ENCODE data around the gene PREPL.
A peak's percentile ranks its signal among the peaks of the same experiment; 100 is the strongest.
"Not testable (repeated sequence)": the region's sequence is repeated elsewhere in the genome, so short reads cannot be mapped to it uniquely, and the experiment has no call there.

Gene PREPL

GRCh38 chr2:44361330-44362206 is at the start of gene PREPL, which contains the start of gene CAMKMT:
Gene PREPL, minus strand, starts transcription at chr2:44361494. Its CDS starts 15,152 bp downstream, at chr2:44346342.
Gene CAMKMT, plus strand, starts transcription at chr2:44361947.
- Mint-ChIP-seq H3K27ac (peak within 1 kb of the TSS; percentile 100), H3K36me3 (ENCODE audit: low read depth) (peaks cover 6% of the 10 kb centered on the region), H3K9me3 (no peaks in the 10 kb centered on the region), H3K27me3 (ENCODE audit: low read depth) (no peaks in the 10 kb centered on the region), H3K4me1 (ENCODE audit: low read depth) (peaks cover 35% of the 10 kb centered on the region), H3K4me3 (peak within 1 kb of the TSS; percentile 99)

- Mint-ChIP-seq H3K27me3 (ENCODE audit: low read depth) (no peaks in the 10 kb centered on the region), H3K9me3 (no peaks in the 10 kb centered on the region), H3K27ac (no peak overlapping the region), H3K4me1 (ENCODE audit: low read depth) (peaks cover 2% of the 10 kb centered on the region), H3K36me3 (ENCODE audit: low read depth) (peaks cover 2% of the 10 kb centered on the region), H3K4me3 (no peak overlapping the region)
Observed at GRCh38 chr2:44398243-44398897, 37.1 kb upstream of the PREPL start.

GRCh38 chr2:44397447-44398175 is 36.3 kb upstream of the PREPL start:
- Mint-ChIP-seq H3K9me3 (no peaks in the 10 kb centered on the region), H3K27ac (no peak overlapping the region), H3K4me3 (no peak overlapping the region), H3K36me3 (ENCODE audit: low read depth) (no peaks in the 10 kb centered on the region), H3K27me3 (ENCODE audit: low read depth) (no peaks in the 10 kb centered on the region), H3K4me1 (ENCODE audit: low read depth) (peaks cover 2% of the 10 kb centered on the region)

GRCh38 chr2:44392338-44392943 is 31.1 kb upstream of the PREPL start:
- H3K4me1 Mint-ChIP-seq (ENCODE audit: low read depth) = no peaks in the 10 kb centered on the region

GRCh38 chr2:44389895-44390294 is 28.6 kb upstream of the PREPL start:
- H3K27ac Mint-ChIP-seq = peak overlapping the region; percentile 31

More at GRCh38 chr2:44392338-44392943, 31.1 kb upstream of the PREPL start:
- Mint-ChIP-seq H3K27me3 (ENCODE audit: low read depth) (no peaks in the 10 kb centered on the region), H3K27ac (no peak overlapping the region), H3K36me3 (ENCODE audit: low read depth) (no peaks in the 10 kb centered on the region), H3K4me3 (no peak overlapping the region), H3K9me3 (no peaks in the 10 kb centered on the region)

GRCh38 chr2:44388877-44389276 is 27.6 kb upstream of the PREPL start:
- Mint-ChIP-seq H3K36me3 (ENCODE audit: low read depth) (peaks cover 5% of the 10 kb centered on the region), H3K27ac (no peak overlapping the region), H3K27me3 (ENCODE audit: low read depth) (no peaks in the 10 kb centered on the region), H3K4me1 (ENCODE audit: low read depth) (peaks cover 5% of the 10 kb centered on the region), H3K4me3 (no peak overlapping the region), H3K9me3 (no peaks in the 10 kb centered on the region)

More at GRCh38 chr2:44389895-44390294, 28.6 kb upstream of the PREPL start:
- peaks cover 3% of the 10 kb centered on the region for H3K36me3 Mint-ChIP-seq (ENCODE audit: low read depth)
- H3K27me3 Mint-ChIP-seq (ENCODE audit: low read depth) = no peaks in the 10 kb centered on the region
- no peaks in the 10 kb centered on the region for H3K9me3 Mint-ChIP-seq
- no peak overlapping the region for H3K4me3 Mint-ChIP-seq
- peaks cover 5% of the 10 kb centered on the region for H3K4me1 Mint-ChIP-seq (ENCODE audit: low read depth)

GRCh38 chr2:44385226-44385625 is 23.9 kb upstream of the PREPL start:
- not testable (repeated sequence) for H3K4me3 Mint-ChIP-seq; H3K9me3 Mint-ChIP-seq; H3K27me3 Mint-ChIP-seq (ENCODE audit: low read depth); H3K4me1 Mint-ChIP-seq (ENCODE audit: low read depth); H3K36me3 Mint-ChIP-seq (ENCODE audit: low read depth); H3K27ac Mint-ChIP-seq

- H3K27me3 Mint-ChIP-seq (ENCODE audit: low read depth) = no peaks in the 10 kb centered on the region
- no peak overlapping the region for H3K27ac Mint-ChIP-seq
- H3K9me3 Mint-ChIP-seq = no peaks in the 10 kb centered on the region
- peaks cover under 1% of the 10 kb centered on the region for H3K4me1 Mint-ChIP-seq (ENCODE audit: low read depth)
- H3K4me3 Mint-ChIP-seq = no peak overlapping the region
- peaks cover 4% of the 10 kb centered on the region for H3K36me3 Mint-ChIP-seq (ENCODE audit: low read depth)
Observed at GRCh38 chr2:44377486-44377885, 16.2 kb upstream of the PREPL start.

GRCh38 chr2:44372246-44372645 is 11.0 kb upstream of the PREPL start:
- H3K9me3 Mint-ChIP-seq = no peaks in the 10 kb centered on the region
- no peaks in the 10 kb centered on the region for H3K27me3 Mint-ChIP-seq (ENCODE audit: low read depth)
- H3K4me3 Mint-ChIP-seq = no peak overlapping the region
- H3K4me1 Mint-ChIP-seq (ENCODE audit: low read depth) = peaks cover 8% of the 10 kb centered on the region
- no peak overlapping the region for H3K27ac Mint-ChIP-seq
- peaks cover 2% of the 10 kb centered on the region for H3K36me3 Mint-ChIP-seq (ENCODE audit: low read depth)

GRCh38 chr2:44371445-44371844 is 10.2 kb upstream of the PREPL start:
- no peaks in the 10 kb centered on the region for H3K9me3 Mint-ChIP-seq
- peaks cover 8% of the 10 kb centered on the region for H3K4me1 Mint-ChIP-seq (ENCODE audit: low read depth)
- H3K4me3 Mint-ChIP-seq = no peak overlapping the region
- no peak overlapping the region for H3K27ac Mint-ChIP-seq
- no peaks in the 10 kb centered on the region for H3K27me3 Mint-ChIP-seq (ENCODE audit: low read depth)
- peaks cover 2% of the 10 kb centered on the region for H3K36me3 Mint-ChIP-seq (ENCODE audit: low read depth)

- Mint-ChIP-seq H3K27ac (no peak overlapping the region), H3K36me3 (ENCODE audit: low read depth) (peaks cover 2% of the 10 kb centered on the region), H3K4me3 (no peak overlapping the region), H3K4me1 (ENCODE audit: low read depth) (peaks cover 15% of the 10 kb centered on the region), H3K27me3 (ENCODE audit: low read depth) (no peaks in the 10 kb centered on the region), H3K9me3 (no peaks in the 10 kb centered on the region)
Observed at GRCh38 chr2:44369392-44369791, 8.1 kb upstream of the PREPL start.

GRCh38 chr2:44367591-44367990 is 6.3 kb upstream of the PREPL start:
- Mint-ChIP-seq H3K27me3 (ENCODE audit: low read depth) (no peaks in the 10 kb centered on the region), H3K9me3 (no peaks in the 10 kb centered on the region), H3K27ac (no peak overlapping the region), H3K36me3 (ENCODE audit: low read depth) (peaks cover 2% of the 10 kb centered on the region), H3K4me3 (no peak overlapping the region), H3K4me1 (ENCODE audit: low read depth) (peaks cover 21% of the 10 kb centered on the region)

GRCh38 chr2:44364604-44365003 is 3.3 kb upstream of the PREPL start:
- peaks cover 32% of the 10 kb centered on the region for H3K4me1 Mint-ChIP-seq (ENCODE audit: low read depth)
- no peaks in the 10 kb centered on the region for H3K27me3 Mint-ChIP-seq (ENCODE audit: low read depth)
- no peak overlapping the region for H3K27ac Mint-ChIP-seq

More at GRCh38 chr2:44364604-44365003, 3.3 kb upstream of the PREPL start:
- no peaks in the 10 kb centered on the region for H3K9me3 Mint-ChIP-seq
- H3K4me3 Mint-ChIP-seq = no peak overlapping the region
- H3K36me3 Mint-ChIP-seq (ENCODE audit: low read depth) = peaks cover 6% of the 10 kb centered on the region

Measured in T-helper 1 cell treated with Interleukin-12 subunit alpha and Interleukin-12 subunit beta and Interleukin-4 antibody, amounts not matched to agents 30 μg/mL and 1 μg/mL, for 36 hours (primary cell).